Vagina (tissue), 2 donors: ENCODE data around the gene YARS1.

ENCODE experiments used
- CTCF ChIP-seq, 3 experiments: fragments of 450-650 bp in 2 of 3; fragments of 200-600 bp in 1 of 3; sonication (generic) in 1 of 3; IDR thresholded peaks; one replicate each; pipeline ENCODE4 v1.5.1; 2017 to 2019; ENCODE audit warnings: antibody characterized with exemption in 3 of 3, mild to moderate bottlenecking in 2 of 3, moderate library complexity in 2 of 3
- POLR2A ChIP-seq, 2 donors: fragments of 450-650 bp; IDR thresholded peaks; one replicate each; pipeline ENCODE4 v1.6.1; 2017; ENCODE audit warnings: antibody characterized with exemption in 2 of 2, mild to moderate bottlenecking in 2 of 2, moderate library complexity in 2 of 2

GRCh38 chr1:32770741-32771548 lies 46.2 kb downstream of the YARS1 start:
- TF ChIP-seq CTCF (IDR thresholded peaks at IDR 0.05): no peak
- no peak for TF ChIP-seq POLR2A (IDR thresholded peaks at IDR 0.05)
